ENCODE measurements around the gene TMEM259.
A peak's percentile ranks its signal among the peaks of the same experiment; 100 is the strongest.

TMEM259 gene

GRCh38 chr19:1020868-1021425, at the start of gene TMEM259:
Gene TMEM259 (minus strand): TSS chr19:1021123. CDS start chr19:1020996, 127 bp downstream.
- peak; percentile 98 for DNase-seq

GRCh38 chr19:1070576-1070930, 49.6 kb upstream of the TMEM259 start:
- no peak for DNase-seq

- peak; percentile 64 for DNase-seq
These were observed 48.3 kb upstream of the TMEM259 start for GRCh38 chr19:1069009-1069779.

GRCh38 chr19:1068009-1069001, 47.4 kb upstream of the TMEM259 start:
- DNase-seq = peak; percentile 58

GRCh38 chr19:1067341-1067957, 46.5 kb upstream of the TMEM259 start:
- DNase-seq = peak; percentile 74

- peak; percentile 81 for DNase-seq
These were observed 45.9 kb upstream of the TMEM259 start, which contains the start of gene ARHGAP45 for GRCh38 chr19:1066748-1067340. Gene ARHGAP45 (plus strand): TSS chr19:1067167. CDS start chr19:1067406, 239 bp downstream.

GRCh38 chr19:1066251-1066747, 45.4 kb upstream of the TMEM259 start:
- peak; percentile 5 for DNase-seq

GRCh38 chr19:1065606-1066109, 44.7 kb upstream of the TMEM259 start:
- peak; percentile 6 for DNase-seq

GRCh38 chr19:1064661-1065605, 44.0 kb upstream of the TMEM259 start:
- peak; percentile 79 for DNase-seq

- no peak for DNase-seq
These were observed 43.2 kb upstream of the TMEM259 start for GRCh38 chr19:1063909-1064660.

GRCh38 chr19:1063030-1063908, 42.3 kb upstream of the TMEM259 start:
- DNase-seq = peak; percentile 66

- no peak for DNase-seq
These were observed 41.6 kb upstream of the TMEM259 start for GRCh38 chr19:1062387-1063029.

- DNase-seq = no peak
These were observed 41.1 kb upstream of the TMEM259 start for GRCh38 chr19:1061987-1062386.

GRCh38 chr19:1060689-1061088, 39.8 kb upstream of the TMEM259 start:
- no peak for DNase-seq

GRCh38 chr19:1058112-1058511, 37.2 kb upstream of the TMEM259 start:
- no peak for DNase-seq

- peak; percentile 58 for DNase-seq
These were observed 36.4 kb upstream of the TMEM259 start for GRCh38 chr19:1057176-1057855.

GRCh38 chr19:1055886-1056620, 35.1 kb upstream of the TMEM259 start:
- DNase-seq = no peak

All from activated naive CD4-positive, alpha-beta T cell treated with Interleukin-2 at 50 U/mL for 16 hours (primary cell).